ENCODE data around the gene ZNF484. TPM values are rescaled to one million over a fixed set of nuclear protein-coding genes. Genes with fewer than 3 reads are reported as not detected.
"Not testable (repeated sequence)": the region's sequence is repeated elsewhere in the genome, so short reads cannot be mapped to it uniquely, and the experiment has no call there.

The ZNF484 gene
- polyA plus RNA-seq, 1 donor = 6.2 TPM

DNA sequence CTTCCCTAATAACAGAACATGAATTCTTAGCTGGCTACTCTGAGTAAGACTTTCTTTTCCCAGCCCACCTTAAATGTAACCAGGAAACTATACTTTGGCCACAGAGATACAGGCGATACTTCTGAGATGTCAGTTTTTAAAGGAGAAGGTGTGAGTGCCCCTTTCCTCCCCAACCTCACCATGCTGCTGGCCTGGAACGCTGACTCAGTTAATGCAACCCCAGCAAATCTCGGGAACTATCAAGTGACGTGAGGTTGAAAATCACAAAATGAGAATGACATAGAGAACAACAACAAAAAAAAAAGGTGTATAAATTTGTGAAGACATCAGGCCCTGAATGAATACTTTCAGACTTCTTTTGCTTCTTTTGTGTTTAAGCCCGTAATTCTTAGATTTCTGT lies 13.7 kb downstream of the ZNF484 start:
- peaks cover 24% of the 10 kb centered on the region for H3K36me3 ChIP-seq (ENCODE audit: control insufficient read depth, insufficient read depth, low read length)
- no peak for DNase-seq
- no peaks in the 10 kb centered on the region for H3K9me3 ChIP-seq (ENCODE audit: control insufficient read depth, low read depth, low read length)
- H3K4me1 ChIP-seq (ENCODE audit: control insufficient read depth, insufficient read depth, low read length) = no peaks in the 10 kb centered on the region
- H3K27me3 ChIP-seq (ENCODE audit: control insufficient read depth, insufficient read depth, low read length) = no peaks in the 10 kb centered on the region
- no peak overlapping the region for H3K27ac ChIP-seq (ENCODE audit: low read length)
- WGBS (ENCODE audit: insufficient coverage, low lambda C conversion rate) = 93% methylated on average over 3 of the region's 5 CpGs
- H3K4me3 ChIP-seq (ENCODE audit: low read length) = no peak overlapping the region

GRCh38 chr9:92860867-92861266 lies 17.0 kb downstream of the ZNF484 start:
- no CpG with 5 or more reads among the region's 1 CpG for WGBS (ENCODE audit: insufficient coverage, low lambda C conversion rate)

DNA sequence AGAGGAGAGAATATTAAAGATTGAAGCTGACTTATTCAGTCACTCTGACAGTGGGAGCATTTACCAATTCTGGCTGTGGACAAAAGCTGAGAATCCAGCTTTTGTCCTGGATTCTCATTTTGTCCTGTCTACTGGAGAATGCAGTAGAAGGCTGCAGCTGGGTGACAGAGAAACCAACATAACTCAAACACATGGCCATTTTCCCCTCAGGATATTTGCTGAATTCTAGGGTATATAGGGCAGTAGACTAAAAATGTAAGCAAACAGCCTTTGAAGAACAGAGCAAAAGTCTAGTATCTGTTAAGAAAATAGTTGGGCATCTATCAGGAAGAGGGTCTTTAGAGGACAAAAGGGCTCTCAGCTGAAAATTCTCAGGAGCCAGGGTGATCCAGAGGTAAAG lies 20.6 kb downstream of the ZNF484 start:
- no peaks in the 10 kb centered on the region for H3K27me3 ChIP-seq (ENCODE audit: control insufficient read depth, insufficient read depth, low read length)
- H3K36me3 ChIP-seq (ENCODE audit: control insufficient read depth, insufficient read depth, low read length) = peaks cover 34% of the 10 kb centered on the region
- no peak overlapping the region for H3K27ac ChIP-seq (ENCODE audit: low read length)
- H3K4me1 ChIP-seq (ENCODE audit: control insufficient read depth, insufficient read depth, low read length) = no peaks in the 10 kb centered on the region
- DNase-seq = no peak
- H3K4me3 ChIP-seq (ENCODE audit: low read length) = no peak overlapping the region
- H3K9me3 ChIP-seq (ENCODE audit: control insufficient read depth, low read depth, low read length) = no peaks in the 10 kb centered on the region

More at GRCh38 chr9:92860867-92861266, 17.0 kb downstream of the ZNF484 start:
- Histone ChIP-seq H3K4me3 (ENCODE audit: low read length) (no peak overlapping the region), H3K4me1 (ENCODE audit: control insufficient read depth, insufficient read depth, low read length) (no peaks in the 10 kb centered on the region), H3K36me3 (ENCODE audit: control insufficient read depth, insufficient read depth, low read length) (peaks cover 20% of the 10 kb centered on the region), H3K27ac (ENCODE audit: low read length) (no peak overlapping the region), H3K27me3 (ENCODE audit: control insufficient read depth, insufficient read depth, low read length) (no peaks in the 10 kb centered on the region), H3K9me3 (ENCODE audit: control insufficient read depth, low read depth, low read length) (no peaks in the 10 kb centered on the region)
- no peak for DNase-seq

DNA sequence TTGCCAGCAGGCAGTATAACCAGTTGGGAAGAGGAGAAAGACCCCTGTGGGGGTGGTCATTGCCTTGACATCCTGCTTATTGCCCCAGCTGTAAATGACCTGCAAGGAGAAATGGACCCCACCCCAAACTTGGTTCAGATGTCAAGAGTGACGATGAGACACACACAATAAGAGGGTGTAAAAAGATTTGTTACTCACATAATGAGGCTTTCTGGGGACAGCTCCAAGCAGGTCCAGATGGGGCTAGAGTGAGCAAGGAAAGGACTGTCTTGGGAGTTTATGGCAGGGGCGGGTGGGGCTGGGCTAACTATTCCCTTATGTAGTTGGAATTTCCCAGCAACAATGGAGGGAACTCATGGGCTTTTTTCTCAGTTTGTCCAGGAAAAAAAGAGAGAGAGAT lies 24.1 kb downstream of the ZNF484 start:
- DNase-seq = no peak

GRCh38 chr9:92850898-92851297 lies 26.9 kb downstream of the ZNF484 start:
- no peak for DNase-seq
- no peak overlapping the region for H3K4me3 ChIP-seq (ENCODE audit: low read length)
- H3K27ac ChIP-seq (ENCODE audit: low read length) = no peak overlapping the region
- H3K36me3 ChIP-seq (ENCODE audit: control insufficient read depth, insufficient read depth, low read length) = peaks cover 51% of the 10 kb centered on the region
- no peaks in the 10 kb centered on the region for H3K27me3 ChIP-seq (ENCODE audit: control insufficient read depth, insufficient read depth, low read length)
- H3K4me1 ChIP-seq (ENCODE audit: control insufficient read depth, insufficient read depth, low read length) = no peaks in the 10 kb centered on the region
- peaks cover 27% of the 10 kb centered on the region for H3K9me3 ChIP-seq (ENCODE audit: control insufficient read depth, low read depth, low read length)

More for the DNA sequence above, 24.1 kb downstream of the ZNF484 start:
- Histone ChIP-seq H3K9me3 (ENCODE audit: control insufficient read depth, low read depth, low read length) (peaks cover 6% of the 10 kb centered on the region), H3K27ac (ENCODE audit: low read length) (no peak overlapping the region), H3K27me3 (ENCODE audit: control insufficient read depth, insufficient read depth, low read length) (no peaks in the 10 kb centered on the region), H3K4me3 (ENCODE audit: low read length) (no peak overlapping the region), H3K4me1 (ENCODE audit: control insufficient read depth, insufficient read depth, low read length) (no peaks in the 10 kb centered on the region), H3K36me3 (ENCODE audit: control insufficient read depth, insufficient read depth, low read length) (peaks cover 37% of the 10 kb centered on the region)
- no CpG with 5 or more reads among the region's 2 CpGs for WGBS (ENCODE audit: insufficient coverage, low lambda C conversion rate)

DNA sequence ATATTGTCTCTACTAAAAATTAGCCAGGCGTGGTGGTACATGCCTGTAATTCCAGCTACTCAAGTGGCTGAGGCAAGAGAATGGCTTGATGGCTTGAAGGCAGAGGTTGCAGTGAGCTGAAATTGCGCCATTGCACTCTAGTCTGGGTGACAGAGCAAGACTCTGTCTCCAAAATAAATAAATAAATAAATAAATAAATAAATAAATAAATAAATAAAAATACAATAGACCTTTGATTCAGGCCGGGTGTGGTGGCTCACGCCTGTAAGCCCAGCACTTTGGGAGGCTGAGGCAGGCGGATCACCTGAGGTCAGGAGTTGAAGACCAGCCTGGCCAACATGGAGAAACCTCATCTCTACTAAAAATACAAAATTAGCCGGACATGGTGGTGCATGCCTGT lies 29.1 kb downstream of the ZNF484 start:
- DNase-seq; H3K4me1 ChIP-seq (ENCODE audit: control insufficient read depth, insufficient read depth, low read length); H3K27ac ChIP-seq (ENCODE audit: low read length); H3K4me3 ChIP-seq (ENCODE audit: low read length); H3K27me3 ChIP-seq (ENCODE audit: control insufficient read depth, insufficient read depth, low read length): not testable (repeated sequence)
- no CpG with 5 or more reads among the region's 6 CpGs for WGBS (ENCODE audit: insufficient coverage, low lambda C conversion rate)
- Histone ChIP-seq H3K9me3 (ENCODE audit: control insufficient read depth, low read depth, low read length) (peaks cover 36% of the 10 kb centered on the region), H3K36me3 (ENCODE audit: control insufficient read depth, insufficient read depth, low read length) (peaks cover 41% of the 10 kb centered on the region)

DNA sequence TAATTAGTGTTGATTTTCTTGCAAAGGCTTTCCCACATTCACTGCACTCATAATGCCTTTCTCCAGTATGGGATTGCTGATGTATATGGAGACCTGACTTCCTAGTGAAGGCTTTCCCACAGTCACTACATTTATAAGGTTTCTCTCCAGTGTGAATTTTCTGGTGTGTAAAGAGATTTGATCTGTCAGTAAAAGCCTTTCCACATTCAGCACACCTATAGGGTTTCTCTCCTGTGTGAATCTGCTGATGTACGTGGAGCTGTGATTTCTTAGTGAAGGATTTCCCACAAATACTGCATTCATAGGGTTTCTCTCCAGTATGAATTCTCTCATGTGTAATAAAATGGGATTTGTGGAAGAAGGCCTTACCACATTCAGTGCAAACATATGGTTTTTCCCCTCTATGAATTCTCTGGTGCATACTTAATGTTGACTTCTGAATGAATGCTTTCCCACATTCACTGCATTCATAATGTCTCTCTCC lies 31.1 kb downstream of the ZNF484 start:
- no CpG with 5 or more reads among the region's 1 CpG for WGBS (ENCODE audit: insufficient coverage, low lambda C conversion rate)
- no peaks in the 10 kb centered on the region for H3K27me3 ChIP-seq (ENCODE audit: control insufficient read depth, insufficient read depth, low read length)
- no peaks in the 10 kb centered on the region for H3K4me1 ChIP-seq (ENCODE audit: control insufficient read depth, insufficient read depth, low read length)
- no peak overlapping the region for H3K27ac ChIP-seq (ENCODE audit: low read length)
- no peak overlapping the region for H3K4me3 ChIP-seq (ENCODE audit: low read length)
- H3K9me3 ChIP-seq (ENCODE audit: control insufficient read depth, low read depth, low read length) = peaks cover 40% of the 10 kb centered on the region
- H3K36me3 ChIP-seq (ENCODE audit: control insufficient read depth, insufficient read depth, low read length) = peaks cover 34% of the 10 kb centered on the region
- DNase-seq = no peak

DNA sequence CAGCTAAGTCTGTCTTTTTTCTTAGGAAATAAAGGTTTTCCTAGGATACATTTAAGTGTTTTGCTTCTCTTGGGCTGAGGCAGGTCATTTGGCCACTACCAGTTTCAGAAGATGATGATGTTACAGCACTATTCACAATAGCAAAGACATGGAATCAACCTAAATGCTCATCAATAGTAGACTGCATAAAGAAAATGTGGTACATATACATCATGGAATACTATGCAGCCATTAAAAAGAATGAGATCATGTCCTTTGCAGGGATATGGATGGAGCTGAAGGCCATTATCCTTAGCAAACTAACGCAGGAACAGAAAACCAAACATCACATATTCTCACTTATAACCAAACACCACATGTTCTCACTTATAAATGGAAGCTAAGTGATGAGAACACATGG lies 39.4 kb downstream of the ZNF484 start:
- H3K27me3 ChIP-seq (ENCODE audit: control insufficient read depth, insufficient read depth, low read length); H3K36me3 ChIP-seq (ENCODE audit: control insufficient read depth, insufficient read depth, low read length); DNase-seq; H3K4me1 ChIP-seq (ENCODE audit: control insufficient read depth, insufficient read depth, low read length); H3K4me3 ChIP-seq (ENCODE audit: low read length); H3K27ac ChIP-seq (ENCODE audit: low read length): not testable (repeated sequence)
- H3K9me3 ChIP-seq (ENCODE audit: control insufficient read depth, low read depth, low read length) = peaks cover 23% of the 10 kb centered on the region
- WGBS (ENCODE audit: insufficient coverage, low lambda C conversion rate) = 100% methylated on average over 1 of the region's 1 CpG

DNA sequence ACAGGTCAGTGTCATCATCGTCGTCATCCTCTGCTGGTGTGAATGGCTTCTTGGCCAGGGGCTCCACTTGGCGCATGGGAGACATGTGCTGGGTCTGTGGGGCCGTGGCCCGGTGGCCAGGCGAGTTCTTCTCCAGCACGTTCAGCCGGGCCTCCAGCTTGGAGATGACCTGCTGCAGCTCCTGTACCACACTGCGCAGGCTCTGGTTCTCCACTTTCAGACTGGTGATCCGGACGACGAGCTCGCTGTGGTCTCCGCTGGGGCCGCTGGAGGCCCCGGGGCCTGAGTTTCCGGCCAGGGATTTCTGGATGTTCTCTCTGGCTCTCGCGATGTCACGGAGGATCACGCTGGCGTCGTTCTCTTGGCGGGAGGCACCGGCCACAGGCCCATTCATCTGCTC lies 40.6 kb downstream of the ZNF484 start:
- Histone ChIP-seq H3K9me3 (ENCODE audit: control insufficient read depth, low read depth, low read length) (peaks cover 20% of the 10 kb centered on the region), H3K4me1 (ENCODE audit: control insufficient read depth, insufficient read depth, low read length) (no peaks in the 10 kb centered on the region), H3K27ac (ENCODE audit: low read length) (no peak overlapping the region), H3K4me3 (ENCODE audit: low read length) (no peak overlapping the region), H3K27me3 (ENCODE audit: control insufficient read depth, insufficient read depth, low read length) (no peaks in the 10 kb centered on the region), H3K36me3 (ENCODE audit: control insufficient read depth, insufficient read depth, low read length) (no peaks in the 10 kb centered on the region)
- WGBS (ENCODE audit: insufficient coverage, low lambda C conversion rate) = no CpG with 5 or more reads among the region's 25 CpGs
- DNase-seq = no peak

DNA sequence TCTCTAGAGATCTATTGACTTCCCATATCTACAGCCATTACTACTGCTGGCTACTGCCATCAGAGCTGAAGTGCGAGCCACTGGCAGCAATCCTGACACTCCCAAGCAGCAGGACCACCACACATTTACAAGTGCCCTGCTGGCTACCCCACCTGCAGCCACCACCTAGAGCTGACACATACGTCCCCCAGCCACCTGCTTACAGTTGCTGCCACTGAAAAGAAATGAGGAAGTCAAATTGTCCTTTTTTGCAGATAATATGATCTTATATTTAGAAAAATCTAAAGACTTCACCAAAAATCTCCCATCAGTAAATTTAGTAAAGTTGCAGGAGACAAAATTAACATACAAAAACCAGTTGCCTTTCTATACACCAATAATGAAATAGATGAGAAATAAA lies 48.4 kb downstream of the ZNF484 start:
- Histone ChIP-seq H3K4me3 (ENCODE audit: low read length) (no peak overlapping the region), H3K9me3 (ENCODE audit: control insufficient read depth, low read depth, low read length) (peaks cover 9% of the 10 kb centered on the region), H3K27me3 (ENCODE audit: control insufficient read depth, insufficient read depth, low read length) (peaks cover 10% of the 10 kb centered on the region), H3K27ac (ENCODE audit: low read length) (no peak overlapping the region), H3K4me1 (ENCODE audit: control insufficient read depth, insufficient read depth, low read length) (no peaks in the 10 kb centered on the region), H3K36me3 (ENCODE audit: control insufficient read depth, insufficient read depth, low read length) (no peaks in the 10 kb centered on the region)
- no peak for DNase-seq
- no CpG with 5 or more reads among the region's 2 CpGs for WGBS (ENCODE audit: insufficient coverage, low lambda C conversion rate)

- WGBS (ENCODE audit: insufficient coverage, low lambda C conversion rate) = 86% methylated on average over 1 of the region's 2 CpGs
- H3K4me1 ChIP-seq (ENCODE audit: control insufficient read depth, insufficient read depth, low read length); H3K9me3 ChIP-seq (ENCODE audit: control insufficient read depth, low read depth, low read length); DNase-seq; H3K36me3 ChIP-seq (ENCODE audit: control insufficient read depth, insufficient read depth, low read length); H3K27ac ChIP-seq (ENCODE audit: low read length); H3K4me3 ChIP-seq (ENCODE audit: low read length): not testable (repeated sequence)
- H3K27me3 ChIP-seq (ENCODE audit: control insufficient read depth, insufficient read depth, low read length) = peaks cover 13% of the 10 kb centered on the region
These were observed 52.8 kb downstream of the ZNF484 start for GRCh38 chr9:92825065-92825464.
